HG03135 (cell line): ENCODE data around the gene GSDMA.
A peak's percentile ranks its signal among the peaks of the same experiment; 100 is the strongest.

Experiments
- ATAC-seq: cut with Tn5 transposase; IDR thresholded peaks from one replicate; pipeline ENCODE4 v1.9.1; 2021; ENCODE audit warnings: mild to moderate bottlenecking, moderate library complexity; ENCODE audit not compliant: unreplicated experiment

GSDMA gene

GRCh38 chr17:40020146-40020545 is 57.3 kb downstream of the GSDMA start:
- no peak for ATAC-seq

- ATAC-seq: no peak
Observed at GRCh38 chr17:40021451-40021971, 58.7 kb downstream of the GSDMA start.

- no peak for ATAC-seq
Observed at GRCh38 chr17:40022497-40022896, 59.7 kb downstream of the GSDMA start.

- no peak for ATAC-seq
Observed at GRCh38 chr17:40022961-40023541, 60.2 kb downstream of the GSDMA start.

GRCh38 chr17:40023590-40024292 is 60.9 kb downstream of the GSDMA start:
- no peak for ATAC-seq

- no peak for ATAC-seq
Observed at GRCh38 chr17:40024901-40025300, 62.1 kb downstream of the GSDMA start.

GRCh38 chr17:40025559-40025958 is 62.8 kb downstream of the GSDMA start:
- no peak for ATAC-seq

GRCh38 chr17:40025991-40026815 is 63.4 kb downstream of the GSDMA start:
- ATAC-seq: no peak

GRCh38 chr17:40026816-40027613 is 64.2 kb downstream of the GSDMA start:
- peak; percentile 60 for ATAC-seq
